ENCODE results near the gene RSPRY1.

RSPRY1 gene

GRCh38 chr16:57224651-57225335 is 38.7 kb downstream of the RSPRY1 start:
- DNase-seq: no peak

- DNase-seq: no peak
These were observed 39.8 kb downstream of the RSPRY1 start for GRCh38 chr16:57225978-57226377.

GRCh38 chr16:57226701-57227621 is 40.8 kb downstream of the RSPRY1 start:
- no peak for DNase-seq

DNA sequence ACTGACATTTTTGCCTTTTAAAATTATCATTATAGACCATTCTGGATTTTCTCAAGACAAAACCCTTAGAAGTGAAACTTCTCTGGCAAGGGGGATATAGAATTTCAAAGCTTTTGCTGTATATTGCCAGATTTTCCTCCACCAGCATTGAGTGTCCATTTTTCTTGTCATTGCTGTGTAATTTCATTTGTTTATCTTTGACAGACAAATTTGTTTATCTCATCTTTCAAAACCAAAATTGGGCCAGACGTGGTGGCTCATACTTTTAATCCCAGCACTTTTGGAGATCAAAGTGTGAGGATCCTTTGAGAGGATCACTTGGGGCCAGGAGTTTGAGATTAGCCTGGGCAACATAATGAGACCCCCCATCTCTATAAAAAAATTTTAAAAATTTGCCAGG is 43.0 kb downstream of the RSPRY1 start:
- no peak for DNase-seq

- no peak for DNase-seq
These were observed 45.8 kb downstream of the RSPRY1 start for GRCh38 chr16:57231821-57232350.

DNA sequence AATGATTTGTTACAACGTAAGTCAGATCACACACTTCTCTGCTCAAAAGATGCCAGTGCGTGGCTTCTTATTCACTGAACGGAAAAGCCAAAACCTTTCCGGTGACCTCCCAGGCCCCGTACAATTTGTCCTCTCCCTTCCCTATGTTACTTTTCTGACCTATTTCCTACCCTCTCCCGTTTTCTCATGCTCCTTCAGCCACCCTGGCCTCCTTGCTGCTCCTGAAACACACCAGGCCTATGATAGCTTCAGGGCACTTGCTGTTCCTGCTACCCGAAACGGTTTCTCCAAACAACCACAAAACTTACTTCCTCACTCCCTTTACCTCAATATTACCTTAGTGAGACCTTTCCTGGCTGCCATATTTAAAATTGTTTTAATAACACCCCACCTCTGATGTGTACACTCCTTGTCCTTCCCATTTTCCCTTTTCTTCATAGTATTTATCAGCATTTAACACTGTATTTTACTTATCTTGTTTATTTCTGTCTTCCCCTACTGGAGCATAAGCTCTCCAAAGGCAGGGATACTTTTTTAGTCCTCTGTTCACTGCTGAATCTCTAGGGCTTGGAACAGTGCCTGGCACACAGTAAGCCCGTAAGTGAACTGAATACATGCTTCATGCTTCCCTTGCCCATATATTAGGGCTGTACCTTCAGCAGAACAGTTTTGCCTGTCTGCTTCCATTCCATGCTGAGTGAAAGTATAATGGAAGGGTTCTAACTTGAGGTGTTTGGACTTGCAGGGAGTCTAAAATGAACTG is 48.0 kb downstream of the RSPRY1 start:
- no peak for DNase-seq

DNA sequence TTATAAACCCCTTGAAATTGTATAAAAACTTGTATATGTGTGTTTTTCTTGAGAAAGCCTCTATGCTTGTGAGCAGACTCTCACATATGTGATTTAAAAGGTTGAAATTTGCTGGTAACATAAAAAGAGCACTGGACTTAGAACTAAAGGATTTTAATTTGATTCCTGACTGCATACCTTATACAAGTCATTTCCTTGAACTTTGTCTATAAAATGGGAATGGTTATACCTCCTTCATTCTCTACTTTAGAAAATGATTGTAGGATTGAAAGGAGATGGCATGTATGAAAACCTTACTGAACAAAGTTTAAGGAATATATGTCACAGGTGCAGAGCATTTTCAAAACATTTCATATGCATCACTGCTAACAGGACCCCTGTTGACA is 48.6 kb downstream of the RSPRY1 start:
- DNase-seq: no peak

DNA sequence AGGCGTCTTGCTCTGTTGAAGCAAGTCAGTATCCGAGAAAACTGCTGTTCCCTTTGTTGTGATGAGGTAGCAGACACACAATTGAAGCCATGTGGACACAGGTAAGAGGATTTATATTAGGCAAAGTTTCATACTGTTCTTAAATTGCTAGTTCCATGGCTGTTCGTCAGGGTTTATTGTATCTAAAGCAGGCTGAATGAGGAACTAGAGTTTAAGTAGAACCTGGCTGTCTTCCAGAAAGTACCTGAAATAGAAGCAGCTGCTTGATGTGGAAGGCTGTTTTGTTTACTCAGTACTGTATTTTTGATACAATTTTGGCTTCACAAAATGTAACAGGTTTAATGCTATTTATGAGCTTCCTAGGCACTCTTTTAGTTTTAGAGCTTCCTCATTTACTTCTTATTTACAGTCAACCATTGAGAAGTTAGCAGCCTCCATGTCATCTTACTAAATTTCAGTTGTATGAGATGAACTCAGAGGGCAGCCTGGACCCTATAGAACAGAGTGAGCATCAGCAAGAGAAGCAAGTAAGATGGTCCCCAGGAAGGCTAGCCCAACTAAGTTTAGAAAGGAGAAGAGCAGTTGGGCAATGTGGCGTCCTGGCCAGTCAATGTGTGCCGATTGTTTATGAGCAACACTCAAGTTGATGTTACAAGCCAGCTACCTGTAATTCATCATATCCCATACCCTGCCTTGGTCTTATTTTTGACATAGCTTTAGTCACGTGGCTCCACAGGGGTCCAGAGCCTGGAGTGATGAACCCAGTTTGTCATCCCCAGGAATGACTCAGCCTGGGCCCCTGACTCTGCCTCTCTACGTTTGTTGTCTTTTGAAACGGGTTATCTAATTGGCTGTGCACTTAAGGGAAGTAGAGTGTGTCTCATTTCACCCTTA is 49.2 kb downstream of the RSPRY1 start:
- DNase-seq: peak; percentile 8 to 48 (median 25)

DNA sequence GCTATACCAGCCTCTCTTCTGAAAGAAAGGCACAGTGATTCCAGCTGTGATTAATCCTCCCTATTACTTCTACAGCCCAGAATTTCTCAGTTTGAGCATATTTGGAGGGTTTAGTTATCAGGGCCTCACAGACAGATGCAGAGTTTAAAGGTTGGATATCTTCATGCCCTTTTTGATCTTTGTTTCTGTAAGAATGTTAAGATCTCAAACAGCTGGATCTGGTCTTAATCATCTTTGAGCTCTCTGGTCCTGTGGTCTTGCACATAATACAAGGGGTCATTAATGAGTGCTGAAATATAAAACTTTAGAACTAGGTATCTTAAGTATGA is 49.9 kb downstream of the RSPRY1 start:
- DNase-seq: no peak

DNA sequence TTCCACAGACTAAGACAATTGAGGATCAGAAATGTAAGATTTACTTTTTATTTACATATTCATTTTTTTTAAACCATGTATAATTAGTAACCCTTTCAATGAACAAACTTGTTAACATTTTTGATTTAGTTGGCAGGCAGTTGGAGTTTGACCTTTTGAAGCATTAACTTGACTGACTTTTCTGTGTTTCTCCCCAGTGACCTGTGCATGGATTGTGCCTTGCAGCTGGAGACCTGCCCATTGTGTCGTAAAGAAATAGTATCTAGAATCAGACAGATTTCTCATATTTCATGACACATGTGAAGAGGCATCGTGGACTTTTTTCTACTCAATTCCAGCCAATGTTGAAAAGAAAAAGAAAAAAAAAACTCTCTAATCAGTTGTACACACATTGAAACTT is 52.6 kb downstream of the RSPRY1 start:
- no peak for DNase-seq

DNA sequence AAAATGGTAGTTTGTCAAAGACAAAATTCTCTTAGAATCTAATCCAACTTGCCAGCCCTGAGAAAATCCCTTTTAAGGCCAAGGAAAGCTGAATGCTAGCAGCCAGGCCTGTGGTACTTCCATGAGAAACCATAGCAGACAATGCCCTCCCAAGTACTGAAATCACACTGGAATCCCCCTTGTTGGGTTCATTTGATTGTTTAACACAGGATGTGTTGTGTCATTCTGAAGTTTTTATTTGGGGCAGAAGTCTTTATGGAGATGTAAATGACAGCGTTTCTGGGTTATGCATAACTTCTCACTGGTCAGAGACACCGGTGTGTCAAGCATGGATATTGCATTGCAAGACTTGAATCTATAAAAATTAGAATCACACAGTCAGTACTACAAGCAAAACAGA is 53.0 kb downstream of the RSPRY1 start:
- DNase-seq: peak in 1 of 4 experiments; percentile 2

DNA sequence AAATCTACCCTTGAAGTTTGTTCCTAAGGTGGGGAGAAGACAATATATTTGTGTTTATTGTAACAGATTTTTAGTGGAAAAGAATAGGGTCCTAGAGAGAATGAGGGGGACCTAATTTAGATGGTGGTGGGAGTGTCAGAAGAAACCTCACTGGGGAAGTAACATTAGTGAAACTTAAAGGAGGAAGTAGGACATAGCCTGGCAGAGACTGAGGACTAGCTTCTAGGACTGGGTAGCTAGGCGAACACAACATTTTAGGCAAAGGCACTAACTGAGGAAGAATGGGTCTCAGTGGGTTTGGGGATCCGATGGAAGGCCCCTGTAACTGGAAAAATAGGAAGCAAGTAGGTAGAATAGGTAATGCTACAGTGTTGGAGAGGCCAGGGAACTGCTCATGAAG is 54.7 kb downstream of the RSPRY1 start:
- peak; percentile 38 to 72 (median 66) for DNase-seq

GRCh38 chr16:57242650-57243049 is 56.5 kb downstream of the RSPRY1 start:
- no peak for DNase-seq

DNA sequence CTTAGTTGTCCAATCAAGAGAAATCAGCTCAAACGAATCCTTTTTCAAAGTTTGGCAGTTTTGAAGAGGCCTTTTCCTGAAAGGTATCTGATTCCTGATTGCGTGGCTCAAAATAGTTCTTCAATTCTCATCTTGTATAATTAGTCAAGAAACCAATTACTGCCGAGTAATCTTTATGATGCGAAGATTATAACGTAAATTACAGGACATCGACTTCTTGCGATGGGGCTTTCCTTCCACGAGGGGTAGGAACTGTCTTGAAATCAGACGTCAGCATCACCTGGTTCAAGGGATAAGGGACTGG is 58.3 kb downstream of the RSPRY1 start:
- no peak for DNase-seq

GRCh38 chr16:57244767-57245471 is 58.8 kb downstream of the RSPRY1 start, which contains the start of gene ARL2BP:
ARL2BP (plus strand) TSS chr16:57245259; CDS start chr16:57245368, 109 bp downstream.
- DNase-seq: peak; percentile 99

DNA sequence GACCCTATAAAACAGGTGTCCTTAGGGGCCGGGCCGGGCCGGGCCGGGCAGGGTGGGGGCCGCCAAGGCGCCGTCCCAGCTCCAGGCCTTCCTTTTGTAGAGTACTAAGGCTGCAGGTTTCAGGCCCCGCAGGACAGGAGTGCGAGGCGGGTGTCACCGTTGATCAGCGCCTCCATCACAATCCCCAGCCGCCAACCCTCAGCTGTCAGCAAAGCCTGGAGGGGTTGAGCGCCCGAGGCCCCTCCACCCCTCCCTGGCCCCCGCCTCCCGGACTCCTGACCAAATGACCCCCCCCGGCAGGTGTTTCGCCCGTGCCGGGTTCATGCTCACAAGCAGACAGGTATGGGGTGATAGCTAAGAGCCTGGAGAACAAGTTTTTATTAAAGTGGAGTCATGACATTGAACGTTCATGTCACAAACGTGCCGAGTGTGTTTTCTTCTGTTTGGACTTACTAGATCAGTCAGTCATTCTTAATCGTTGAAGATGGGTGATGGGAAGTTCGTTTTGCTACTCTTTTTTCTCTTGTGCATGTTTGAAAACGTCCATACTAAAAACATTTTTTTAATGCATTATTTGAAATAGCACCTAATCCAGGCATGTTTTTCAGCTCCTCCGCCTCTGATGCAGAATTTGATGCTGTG is 59.5 kb downstream of the RSPRY1 start:
- DNase-seq: peak in 1 of 4 experiments; percentile 16

DNA sequence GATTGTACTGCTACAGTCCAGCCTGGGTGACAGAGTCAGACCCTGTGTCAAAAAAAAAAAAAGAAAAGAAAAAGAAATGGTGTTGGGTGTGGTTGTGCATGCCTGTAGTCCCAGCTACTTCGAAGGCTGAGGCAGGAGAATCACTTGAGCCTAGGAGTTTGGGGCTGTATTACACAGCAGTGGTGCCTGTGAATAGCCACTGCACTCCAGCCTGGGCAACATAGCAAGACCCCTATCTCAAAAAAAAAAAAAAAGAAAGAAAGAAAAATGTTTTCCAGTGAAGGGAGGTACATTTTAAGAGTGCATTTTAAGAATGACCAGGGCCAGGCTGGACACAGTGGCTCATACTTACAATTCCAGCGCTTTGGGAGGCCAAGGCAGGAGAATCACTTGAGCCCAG is 65.2 kb downstream of the RSPRY1 start:
- DNase-seq: no peak

DNA sequence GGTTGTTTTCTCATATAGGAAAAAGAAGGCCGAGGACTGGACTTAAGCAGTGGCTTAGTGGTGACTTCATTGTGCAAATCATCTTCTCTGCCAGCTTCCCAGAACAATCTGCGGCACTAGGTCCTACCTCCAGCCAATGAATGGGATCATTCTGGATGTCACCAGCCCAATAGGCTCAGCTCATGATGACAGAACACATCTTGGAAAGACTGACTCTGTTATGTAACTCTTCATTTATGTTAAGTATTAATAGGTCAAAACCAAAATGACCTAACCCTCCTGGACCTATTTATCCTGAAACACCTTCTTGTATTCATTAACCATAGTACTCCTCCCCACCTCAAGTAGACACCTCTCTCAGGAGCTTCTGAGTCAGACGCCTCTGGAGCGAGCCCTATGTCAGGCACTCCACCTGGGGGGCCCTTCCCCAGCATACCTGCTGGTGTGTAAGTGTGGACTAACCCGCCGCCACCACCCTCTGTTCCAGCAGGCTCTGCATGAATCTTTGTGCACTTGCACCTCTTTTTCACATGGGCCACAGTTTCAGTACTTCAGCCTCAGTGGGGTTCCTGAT is 66.1 kb downstream of the RSPRY1 start:
- DNase-seq: no peak

- DNase-seq: no peak
These were observed 67.3 kb downstream of the RSPRY1 start for GRCh38 chr16:57253466-57253865.

DNA sequence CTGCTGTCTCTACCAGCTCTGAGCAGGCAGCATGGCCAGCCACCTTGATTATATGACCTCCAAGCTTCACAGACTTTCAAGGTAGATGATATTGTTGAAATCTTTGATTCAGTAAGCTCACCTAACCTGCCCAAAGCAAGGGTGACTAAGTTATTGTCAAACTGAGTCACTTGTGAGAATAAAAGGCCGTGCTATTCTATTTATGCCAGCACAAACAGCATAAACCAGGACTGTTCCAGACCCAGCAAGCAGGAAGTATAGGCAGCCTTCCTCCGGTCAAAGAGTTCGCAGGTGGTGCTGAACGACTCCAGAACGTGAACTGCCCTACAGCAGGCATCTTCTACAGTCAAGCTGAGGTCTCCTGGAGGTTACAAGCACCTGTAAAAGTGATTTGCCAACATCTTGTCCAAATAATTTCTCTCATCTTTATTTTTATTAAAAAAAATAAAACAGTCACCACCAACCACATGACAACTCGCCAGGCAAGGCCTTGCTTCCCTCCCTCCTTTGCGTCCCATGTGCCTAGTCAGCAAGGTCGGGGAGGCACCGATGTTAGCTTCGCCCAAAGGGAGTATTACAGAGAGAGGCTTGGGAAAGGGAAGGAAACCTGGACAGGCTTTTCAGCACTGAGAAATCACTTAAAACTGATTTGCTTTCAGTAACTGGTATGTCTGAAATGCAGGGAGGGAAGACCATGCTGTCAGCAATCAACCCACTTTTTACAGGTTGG is 69.7 kb downstream of the RSPRY1 start:
- no peak for DNase-seq

All from suppressor macrophage (primary cell).